H1 (cell line): ENCODE measurements around the gene CACNG7. TPM values are rescaled to one million over a fixed set of nuclear protein-coding genes. Genes with fewer than 3 reads are reported as not detected.

Source experiments
- CBX5 ChIP-seq: fragments of 300-800, 300-1000 bp; sonication (generic); IDR thresholded peaks from 2 replicates; pipeline ENCODE4 v1.7.1; 2016; ENCODE audit warnings: antibody characterized with exemption, low read length, low read depth
- HDAC2 ChIP-seq, 2 experiments: fragments of 300-600 bp in 1 of 2; sonication (generic) in 1 of 2; IDR thresholded peaks; 2 replicates each; pipeline ENCODE4 v1.6.1; 2011 to 2012; ENCODE audit warnings: low read depth in 2 of 2, low read length in 2 of 2, mild to moderate bottlenecking in 2 of 2, moderate library complexity in 2 of 2, borderline replicate concordance in 1 of 2, inconsistent platforms in 1 of 2
- NANOG ChIP-seq: IDR thresholded peaks from 2 replicates; pipeline ENCODE4 v1.6.1; 2011; ENCODE audit warnings: low read length, low read depth, mild to moderate bottlenecking, inconsistent platforms; ENCODE audit not compliant: insufficient read depth, poor library complexity, severe bottlenecking
- SP2 ChIP-seq: IDR thresholded peaks from 2 replicates; pipeline ENCODE4 v1.6.1; 2012; ENCODE audit warnings: mild to moderate bottlenecking, low read length, inconsistent platforms
- TBP ChIP-seq: IDR thresholded peaks from 2 replicates; pipeline ENCODE4 v1.6.1; 2011; ENCODE audit warnings: low read depth, low read length, improper control_type of control experiment
- polyA plus RNA-seq, 7 experiments: library from polyadenylated mRNA; depleted of rRNA in 3 of 7; stranded (reverse) in 5 of 7; unstranded in 2 of 7; fragments of >200 nt in 5 of 7; fragments of 200-250 nt in 2 of 7; gene quantifications; 1 replicate in 5 of 7; 2 replicates in 1 of 7; 4 replicates in 1 of 7; pipeline versions ENCODE4 v1.2.1 to v1.2.3, GENCODE V29; 2011 to 2013; ENCODE audit warnings: missing spikeins in 2 of 7, mixed read lengths in 2 of 7
- total RNA-seq: library from RNA; stranded (reverse); fragmentation: NEBNext Ultra II Directional; extraction: Animal tissue kit (Norgen Biotek cat#: 25700); gene quantifications from 2 replicates; pipeline ENCODE4 v1.2.1, GENCODE V29; 2021
- TF ChIP-seq, protein P1 (sequence below): IDR thresholded peaks from 2 replicates; pipeline ENCODE4 v1.6.1; 2012; ENCODE audit warnings: low read length, inconsistent platforms

CACNG7 gene
- total and polyA plus RNA-seq, 2 of the 8 experiments (the other 6 are each of a cell fraction or from before 2014, with no cell fraction given), result 28.9 to 69.8 TPM

GRCh38 chr19:53883231-53883661 lies 25.8 kb upstream of the CACNG7 start (continued):
- no peak for TF ChIP-seq HDAC2 (IDR thresholded peaks at IDR 0.05; ENCODE audit: borderline replicate concordance in 1 of 2, low read depth in 2 of 2, low read length in 2 of 2)
- no peak for TF ChIP-seq NANOG
- TF ChIP-seq SP2, result no peak
- TF ChIP-seq TBP, result no peak
- TF ChIP-seq CBX5, result no peak
- TF ChIP-seq, protein P1, sequence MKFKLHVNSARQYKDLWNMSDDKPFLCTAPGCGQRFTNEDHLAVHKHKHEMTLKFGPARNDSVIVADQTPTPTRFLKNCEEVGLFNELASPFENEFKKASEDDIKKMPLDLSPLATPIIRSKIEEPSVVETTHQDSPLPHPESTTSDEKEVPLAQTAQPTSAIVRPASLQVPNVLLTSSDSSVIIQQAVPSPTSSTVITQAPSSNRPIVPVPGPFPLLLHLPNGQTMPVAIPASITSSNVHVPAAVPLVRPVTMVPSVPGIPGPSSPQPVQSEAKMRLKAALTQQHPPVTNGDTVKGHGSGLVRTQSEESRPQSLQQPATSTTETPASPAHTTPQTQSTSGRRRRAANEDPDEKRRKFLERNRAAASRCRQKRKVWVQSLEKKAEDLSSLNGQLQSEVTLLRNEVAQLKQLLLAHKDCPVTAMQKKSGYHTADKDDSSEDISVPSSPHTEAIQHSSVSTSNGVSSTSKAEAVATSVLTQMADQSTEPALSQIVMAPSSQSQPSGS, result no peak
